ENCODE data around the gene RENBP. TPM values are rescaled to one million over a fixed set of nuclear protein-coding genes. Genes with fewer than 3 reads are reported as not detected.

The RENBP gene
- total RNA-seq, 2 donors from 2014 or later, result 12.0 to 17.5 TPM

DNA sequence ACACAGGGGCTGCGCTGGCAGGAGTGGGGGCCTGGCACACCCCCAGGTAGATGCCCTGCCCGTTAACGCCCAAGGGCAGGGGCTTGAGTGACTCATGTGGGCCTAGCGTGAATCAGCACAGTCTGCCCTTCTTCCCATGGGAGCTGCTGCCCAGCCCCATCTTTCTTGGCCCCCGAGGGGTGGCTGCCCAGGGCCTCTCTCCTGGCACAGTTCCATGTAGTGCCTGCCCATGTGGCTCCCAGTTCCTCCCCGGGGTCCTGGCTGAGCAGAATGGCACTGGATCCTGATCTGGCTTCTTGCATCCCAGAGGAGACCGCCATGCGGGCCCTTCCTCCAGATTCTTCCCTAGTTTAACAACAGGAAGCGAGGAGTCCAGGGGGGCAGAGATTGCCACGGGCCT lies 42.1 kb downstream of the RENBP start:
- Histone ChIP-seq H3K36me3 (ENCODE audit: control insufficient read depth, insufficient read depth, low read length) (no peaks in the 10 kb centered on the region), H3K27ac (ENCODE audit: low read depth, low read length) (no peak overlapping the region), H3K9ac (ENCODE audit: extremely low read depth, low read length, poor library complexity, severe bottlenecking) (no peak overlapping the region), H3K9me3 (ENCODE audit: control insufficient read depth, low read length) (no peaks in the 10 kb centered on the region), H3K27me3 (ENCODE audit: control insufficient read depth, insufficient read depth, low read length, poor library complexity, severe bottlenecking) (no peaks in the 10 kb centered on the region), H3K4me1 (ENCODE audit: control insufficient read depth, insufficient read depth, low read length) (no peaks in the 10 kb centered on the region), H3K4me3 (ENCODE audit: low read length) (no peak overlapping the region)
- peak; percentile 50 for DNase-seq
- no peak overlapping the region for H3K27ac Mint-ChIP-seq
- no peak overlapping the region for H3K4me3 Mint-ChIP-seq
- peaks cover 73% of the 10 kb centered on the region for H3K9me3 Mint-ChIP-seq
- H3K36me3 Mint-ChIP-seq (ENCODE audit: low read depth), result no peaks in the 10 kb centered on the region
- 89% methylated on average over 10 of the region's 10 CpGs; no CpG with 5 or more reads in 1 of the 2 experiments for WGBS, 2 experiments (ENCODE audit: insufficient coverage in 1 of 2, insufficient read length in 1 of 2)
- TF ChIP-seq, protein P1, sequence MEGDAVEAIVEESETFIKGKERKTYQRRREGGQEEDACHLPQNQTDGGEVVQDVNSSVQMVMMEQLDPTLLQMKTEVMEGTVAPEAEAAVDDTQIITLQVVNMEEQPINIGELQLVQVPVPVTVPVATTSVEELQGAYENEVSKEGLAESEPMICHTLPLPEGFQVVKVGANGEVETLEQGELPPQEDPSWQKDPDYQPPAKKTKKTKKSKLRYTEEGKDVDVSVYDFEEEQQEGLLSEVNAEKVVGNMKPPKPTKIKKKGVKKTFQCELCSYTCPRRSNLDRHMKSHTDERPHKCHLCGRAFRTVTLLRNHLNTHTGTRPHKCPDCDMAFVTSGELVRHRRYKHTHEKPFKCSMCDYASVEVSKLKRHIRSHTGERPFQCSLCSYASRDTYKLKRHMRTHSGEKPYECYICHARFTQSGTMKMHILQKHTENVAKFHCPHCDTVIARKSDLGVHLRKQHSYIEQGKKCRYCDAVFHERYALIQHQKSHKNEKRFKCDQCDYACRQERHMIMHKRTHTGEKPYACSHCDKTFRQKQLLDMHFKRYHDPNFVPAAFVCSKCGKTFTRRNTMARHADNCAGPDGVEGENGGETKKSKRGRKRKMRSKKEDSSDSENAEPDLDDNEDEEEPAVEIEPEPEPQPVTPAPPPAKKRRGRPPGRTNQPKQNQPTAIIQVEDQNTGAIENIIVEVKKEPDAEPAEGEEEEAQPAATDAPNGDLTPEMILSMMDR (conservative IDR thresholded peaks at IDR 0.05), result no peak
- H3K27me3 Mint-ChIP-seq (ENCODE audit: insufficient read depth), result no peaks in the 10 kb centered on the region
- peaks cover 10% of the 10 kb centered on the region for H3K4me1 Mint-ChIP-seq

DNA sequence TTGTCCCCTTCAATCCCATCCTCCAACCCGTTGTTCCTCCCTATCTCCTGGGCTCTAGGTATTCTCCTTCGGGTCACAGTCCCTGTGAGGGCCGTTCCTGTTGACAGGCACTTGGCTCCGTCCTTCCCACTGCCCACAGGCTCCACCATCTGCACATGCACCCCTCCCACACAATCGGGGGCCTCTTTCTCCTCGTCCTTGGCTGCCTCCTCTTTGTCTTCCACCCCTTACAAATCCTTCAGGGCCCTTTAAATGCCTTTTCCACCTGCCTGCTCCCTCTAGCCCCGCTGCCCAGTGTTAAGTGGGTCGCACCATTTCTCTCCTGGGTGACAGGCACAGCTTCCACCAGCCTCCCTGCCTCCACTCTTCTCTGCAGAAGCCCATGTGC lies 42.7 kb downstream of the RENBP start:
- Mint-ChIP-seq H3K36me3 (ENCODE audit: low read depth) (no peaks in the 10 kb centered on the region), H3K4me3 (no peak overlapping the region), H3K27ac (no peak overlapping the region), H3K9me3 (peaks cover 68% of the 10 kb centered on the region), H3K4me1 (peaks cover 10% of the 10 kb centered on the region), H3K27me3 (ENCODE audit: insufficient read depth) (no peaks in the 10 kb centered on the region)
- no peak overlapping the region for H3K27ac ChIP-seq (ENCODE audit: low read depth, low read length)
- H3K9me3 ChIP-seq (ENCODE audit: control insufficient read depth, low read length), result no peaks in the 10 kb centered on the region
- H3K4me3 ChIP-seq (ENCODE audit: low read length), result no peak overlapping the region
- 79 to 90% methylated on average over 2 to 8 of the region's 8 CpGs for WGBS, 2 experiments (ENCODE audit: insufficient coverage in 1 of 2, insufficient read length in 1 of 2)
- no peaks in the 10 kb centered on the region for H3K36me3 ChIP-seq (ENCODE audit: control insufficient read depth, insufficient read depth, low read length)
- no peaks in the 10 kb centered on the region for H3K27me3 ChIP-seq (ENCODE audit: control insufficient read depth, insufficient read depth, low read length, poor library complexity, severe bottlenecking)
- TF ChIP-seq, protein P1 (conservative IDR thresholded peaks at IDR 0.05), result no peak
- no peak overlapping the region for H3K9ac ChIP-seq (ENCODE audit: extremely low read depth, low read length, poor library complexity, severe bottlenecking)
- peak; percentile 42 for DNase-seq
- H3K4me1 ChIP-seq (ENCODE audit: control insufficient read depth, insufficient read depth, low read length), result no peaks in the 10 kb centered on the region

DNA sequence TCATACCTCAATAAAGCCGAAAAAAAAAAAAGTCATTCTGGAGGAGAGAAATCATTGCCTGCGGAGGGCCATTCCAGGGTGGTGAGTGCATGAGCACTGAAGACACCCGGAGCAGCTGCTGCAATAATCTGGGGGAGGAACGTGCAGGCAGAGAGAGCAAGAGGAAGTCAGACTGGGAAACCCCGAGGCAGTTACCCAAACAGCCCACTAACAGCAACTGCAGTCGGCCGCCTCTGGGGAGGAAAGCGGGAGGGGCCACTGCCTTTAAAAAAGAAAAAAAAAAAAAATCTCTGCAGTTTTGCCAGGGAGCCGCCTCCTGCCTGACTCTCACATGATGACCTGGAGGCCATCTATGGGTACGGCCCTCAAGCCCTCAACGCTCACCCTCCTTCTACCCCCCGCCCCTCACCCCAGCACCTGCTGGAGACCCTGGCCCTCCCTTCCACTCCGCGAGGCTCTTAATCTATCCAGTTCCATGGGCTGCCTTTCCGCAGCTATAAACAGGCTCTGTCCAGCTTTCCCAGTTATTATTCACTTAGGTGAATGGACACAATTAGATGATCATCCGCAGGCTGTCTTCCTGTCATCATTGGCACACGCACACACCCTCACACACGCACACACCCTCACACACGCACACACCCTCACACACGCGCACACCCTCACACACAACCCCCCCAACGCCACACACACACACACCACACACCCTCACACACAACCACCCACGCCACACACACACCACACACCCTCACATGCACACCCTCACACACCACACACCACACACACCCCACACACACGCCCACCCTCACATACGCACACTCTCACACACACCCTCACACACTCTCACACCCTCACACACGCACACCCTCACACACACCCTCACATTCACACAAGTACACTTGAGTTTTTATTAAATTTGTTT lies 43.4 kb downstream of the RENBP start:
- Histone ChIP-seq H3K9me3 (ENCODE audit: control insufficient read depth, low read length) (no peaks in the 10 kb centered on the region), H3K9ac (ENCODE audit: extremely low read depth, low read length, poor library complexity, severe bottlenecking) (no peak overlapping the region), H3K36me3 (ENCODE audit: control insufficient read depth, insufficient read depth, low read length) (no peaks in the 10 kb centered on the region), H3K4me1 (ENCODE audit: control insufficient read depth, insufficient read depth, low read length) (no peaks in the 10 kb centered on the region), H3K4me3 (ENCODE audit: low read length) (no peak overlapping the region), H3K27ac (ENCODE audit: low read depth, low read length) (no peak overlapping the region), H3K27me3 (ENCODE audit: control insufficient read depth, insufficient read depth, low read length, poor library complexity, severe bottlenecking) (no peaks in the 10 kb centered on the region)
- TF ChIP-seq, protein P1 (conservative IDR thresholded peaks at IDR 0.05), result no peak
- Mint-ChIP-seq H3K27me3 (ENCODE audit: insufficient read depth) (no peaks in the 10 kb centered on the region), H3K4me1 (peaks cover 10% of the 10 kb centered on the region), H3K9me3 (peaks cover 67% of the 10 kb centered on the region), H3K4me3 (no peak overlapping the region), H3K36me3 (ENCODE audit: low read depth) (no peaks in the 10 kb centered on the region), H3K27ac (no peak overlapping the region)
- DNase-seq, result peak; percentile 60
- WGBS, 2 experiments (ENCODE audit: insufficient coverage in 1 of 2, insufficient read length in 1 of 2), result 70% methylated on average over 21 of the region's 26 CpGs; no CpG with 5 or more reads in 1 of the 2 experiments
